HG03432 (cell line): ENCODE measurements around the gene TSPEAR.

Experiments
- ATAC-seq: cut with Tn5 transposase; IDR thresholded peaks from one replicate; pipeline ENCODE4 v1.9.1; 2021; ENCODE audit warnings: mild to moderate bottlenecking, moderate library complexity; ENCODE audit not compliant: unreplicated experiment

Gene TSPEAR

DNA sequence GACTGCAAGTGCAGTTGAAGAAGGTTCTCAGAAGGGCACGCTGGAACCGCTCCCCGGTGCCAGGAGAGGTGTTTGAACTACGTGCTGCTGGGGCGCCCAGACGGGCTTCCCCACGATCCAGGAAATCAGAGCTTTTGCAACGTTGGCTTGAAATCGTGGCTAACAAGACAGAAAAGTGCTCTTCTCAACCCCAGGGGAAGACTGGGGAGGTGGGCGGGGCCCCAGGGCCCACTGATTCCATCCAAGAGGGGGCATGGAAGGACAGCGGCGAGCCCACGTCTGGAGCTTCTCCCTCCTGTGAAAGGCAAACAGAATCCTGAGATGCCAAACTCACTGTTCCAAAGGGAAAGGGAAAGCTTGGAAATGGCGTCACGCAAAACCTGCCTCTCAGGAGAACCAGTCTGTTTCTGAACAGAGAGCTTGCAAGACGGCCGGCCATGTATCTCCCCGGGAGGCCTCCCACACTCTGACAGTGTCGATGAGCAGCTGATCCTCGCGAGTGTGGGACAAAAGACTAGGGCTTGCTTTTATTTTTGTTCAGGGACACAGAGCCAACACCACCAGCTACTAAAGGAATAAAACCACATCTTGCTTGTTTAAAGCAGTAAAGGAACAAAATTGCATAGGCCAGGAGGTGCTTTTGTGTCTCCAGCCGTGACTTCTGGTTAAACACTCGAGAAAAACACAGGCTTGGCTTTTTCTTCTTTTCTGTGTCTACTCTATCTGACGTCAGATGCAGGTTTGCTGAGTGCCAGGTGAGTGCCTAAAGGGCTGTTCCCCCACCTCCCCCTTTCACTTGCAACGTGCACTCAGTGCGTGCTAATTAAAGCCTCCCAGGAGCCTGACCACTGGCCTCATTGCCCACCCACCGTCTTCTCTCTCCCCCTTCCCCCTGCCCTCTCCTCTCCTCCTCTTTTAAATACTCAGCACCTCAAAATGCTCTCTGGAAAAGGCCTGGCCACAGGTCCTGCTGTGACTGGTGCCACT is 214.5 kb downstream of the TSPEAR start:
- ATAC-seq: no peak

- no peak for ATAC-seq
Observed at GRCh38 chr21:44495611-44496563, 215.5 kb downstream of the TSPEAR start.

GRCh38 chr21:44494956-44495355 is 216.4 kb downstream of the TSPEAR start:
- ATAC-seq: no peak

- ATAC-seq: no peak
Observed at GRCh38 chr21:44494418-44494817, 217.0 kb downstream of the TSPEAR start.

DNA sequence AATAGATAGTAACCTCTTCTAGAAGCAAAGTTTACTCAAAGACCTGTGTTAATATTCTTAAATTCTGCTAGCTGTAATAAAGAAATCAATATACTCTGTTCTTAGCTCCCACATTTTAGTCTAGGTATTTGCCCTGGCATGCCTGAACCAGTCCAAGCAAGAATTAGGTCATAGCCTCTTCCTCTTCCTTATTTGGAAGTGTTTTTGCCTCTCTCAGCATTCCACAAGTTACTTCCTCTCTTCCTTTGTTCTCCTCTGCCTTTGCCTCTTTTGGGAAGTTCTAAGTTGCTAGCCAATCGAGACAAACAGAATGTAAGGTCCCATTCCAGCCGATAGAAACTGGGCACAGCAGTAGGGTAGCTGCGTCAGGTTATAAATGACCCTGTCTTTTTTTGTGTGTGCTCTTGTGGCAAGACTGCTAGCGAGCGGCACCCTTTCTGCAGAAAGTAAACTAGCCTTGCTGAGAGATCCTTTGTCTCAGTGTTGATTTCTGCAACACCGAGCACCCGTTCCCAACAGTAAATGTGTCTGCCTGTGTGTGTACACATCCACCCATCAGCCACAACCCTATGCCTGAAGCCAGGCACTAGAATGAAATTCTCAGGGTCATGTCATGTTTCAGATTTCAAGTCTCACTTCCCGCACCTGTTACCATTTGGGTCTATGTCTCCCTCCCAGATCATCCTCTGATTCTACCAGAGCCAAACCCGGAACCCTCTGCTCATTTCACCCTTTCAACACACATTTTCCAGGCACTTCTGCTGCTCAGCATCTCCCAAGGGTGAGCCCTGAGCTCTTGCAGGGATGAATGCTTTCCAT is 218.6 kb downstream of the TSPEAR start:
- ATAC-seq: no peak

GRCh38 chr21:44490816-44491215 is 220.6 kb downstream of the TSPEAR start:
- no peak for ATAC-seq

DNA sequence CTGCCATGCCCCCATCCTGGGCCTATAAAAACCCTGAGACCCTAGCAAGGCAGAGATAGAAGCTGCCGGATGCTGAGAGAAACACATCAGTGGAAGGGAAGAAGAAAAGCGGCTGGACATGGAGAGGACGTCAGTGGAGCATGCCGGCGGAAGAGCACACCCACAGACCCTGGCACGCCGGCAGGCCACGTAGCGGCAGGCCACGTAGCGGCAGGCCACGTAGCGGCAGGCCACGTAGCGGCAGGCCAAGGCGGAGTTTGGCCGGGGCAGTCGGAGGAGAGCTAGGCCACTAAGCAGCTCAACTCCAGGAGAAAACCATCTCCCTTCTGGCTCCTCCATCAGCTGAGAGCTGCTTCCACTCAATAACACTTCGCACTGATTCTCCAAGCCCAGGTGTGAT is 221.0 kb downstream of the TSPEAR start:
- no peak for ATAC-seq

DNA sequence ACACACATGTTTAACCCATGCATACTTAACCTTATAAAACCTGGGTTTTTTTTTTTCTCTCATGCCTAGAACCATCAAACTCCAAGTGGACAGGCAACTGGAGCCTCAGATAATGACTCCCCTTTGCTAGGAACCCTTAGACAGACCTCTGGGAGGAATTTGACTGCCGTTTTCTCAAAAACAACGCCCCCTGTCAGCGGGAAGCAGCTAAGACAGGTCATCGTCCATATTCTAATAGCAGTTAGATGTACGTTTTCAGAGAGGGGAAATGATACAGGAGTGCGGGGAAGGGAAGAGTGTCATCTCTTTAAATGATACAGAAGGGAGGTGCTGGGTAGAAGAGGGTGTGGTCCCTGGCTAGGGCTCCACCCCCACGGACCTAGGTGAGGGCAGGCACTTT is 221.4 kb downstream of the TSPEAR start:
- ATAC-seq: no peak

DNA sequence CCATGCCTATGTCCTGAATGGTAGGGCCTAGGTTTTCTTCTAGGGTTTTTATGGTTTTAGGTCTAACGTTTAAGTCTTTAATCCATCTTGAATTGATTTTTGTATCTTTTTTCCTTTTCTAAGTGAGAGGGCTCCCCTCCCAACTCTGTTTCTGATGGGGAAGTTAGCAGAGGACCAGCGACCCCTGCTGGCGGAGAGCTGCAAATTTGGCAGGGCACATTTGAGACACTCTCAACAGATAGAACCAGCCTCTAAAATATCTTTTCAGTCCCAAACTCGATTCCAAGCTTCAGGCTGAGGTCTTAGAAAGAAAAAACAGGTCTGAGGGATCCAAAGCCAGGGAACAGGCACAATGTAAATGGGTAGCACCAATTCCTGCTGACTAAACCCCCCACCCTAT is 223.5 kb downstream of the TSPEAR start:
- ATAC-seq: no peak

- no peak for ATAC-seq
Observed at GRCh38 chr21:44486302-44486701, 225.1 kb downstream of the TSPEAR start.

DNA sequence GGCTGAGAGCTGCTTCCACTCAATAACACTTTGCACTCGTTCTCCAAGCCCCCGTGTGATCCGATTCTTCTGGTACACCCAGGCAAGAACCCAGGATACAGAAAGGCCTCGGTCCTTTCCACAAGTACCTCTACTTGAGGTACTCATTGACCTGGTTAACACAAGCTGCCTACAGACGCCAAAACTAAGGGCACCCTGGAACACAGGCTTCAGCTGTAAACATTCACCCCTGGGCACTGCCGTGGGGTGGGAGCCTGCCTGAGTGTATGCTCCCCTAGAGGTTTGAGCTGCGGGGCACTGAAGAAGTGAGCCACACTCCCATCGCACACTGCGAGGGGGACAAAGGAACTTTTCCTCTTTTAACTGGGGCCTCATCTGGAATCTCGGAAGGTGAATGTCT is 225.6 kb downstream of the TSPEAR start:
- ATAC-seq: no peak

- no peak for ATAC-seq
Observed at GRCh38 chr21:44485254-44485793, 226.0 kb downstream of the TSPEAR start.

GRCh38 chr21:44484498-44485253 is 226.7 kb downstream of the TSPEAR start:
- no peak for ATAC-seq

DNA sequence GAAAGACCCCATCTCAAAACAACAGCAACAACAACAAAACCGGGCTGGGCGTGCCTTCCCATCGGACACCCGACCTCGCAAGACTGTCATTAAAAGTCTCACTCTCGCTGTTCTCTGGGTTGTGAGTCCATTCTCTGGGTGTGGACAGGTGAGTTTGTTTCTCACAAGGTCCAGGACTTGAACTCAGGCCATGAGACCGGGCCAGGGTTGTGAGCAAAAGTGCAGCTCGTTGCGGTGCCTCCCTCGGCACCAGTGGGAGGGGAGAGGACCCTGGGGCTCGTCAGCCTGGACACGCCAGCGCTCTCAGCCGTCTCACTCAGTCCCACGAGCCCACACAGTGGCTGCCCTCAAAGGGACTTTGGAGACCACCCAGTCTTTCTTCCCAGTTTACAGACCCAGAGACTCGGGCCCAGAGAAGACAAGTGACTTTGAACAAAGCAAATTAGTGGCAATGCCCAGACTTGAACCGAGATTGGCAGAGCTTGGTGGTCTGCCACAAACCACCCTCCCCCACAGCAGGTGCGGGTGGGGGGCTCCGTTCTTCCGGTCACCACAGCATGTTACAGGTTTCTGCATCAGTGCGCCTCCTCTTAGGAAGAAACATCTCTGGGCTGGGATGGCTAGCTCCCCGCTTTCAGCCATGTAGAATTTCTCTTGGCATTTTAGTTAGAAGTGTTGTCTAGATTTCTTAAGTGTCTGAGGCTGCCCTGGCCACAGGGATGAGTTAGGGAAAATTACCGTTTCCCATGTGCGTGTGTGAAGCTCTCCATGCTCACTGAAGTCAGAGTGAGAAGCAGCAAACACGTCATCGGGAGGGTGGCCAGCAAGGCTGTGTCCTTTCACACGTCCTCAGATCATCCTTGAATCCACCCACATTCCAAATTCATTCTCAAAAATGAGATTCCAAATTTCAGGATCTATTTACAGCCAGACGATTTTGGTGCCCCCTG is 227.8 kb downstream of the TSPEAR start:
- ATAC-seq: no peak

DNA sequence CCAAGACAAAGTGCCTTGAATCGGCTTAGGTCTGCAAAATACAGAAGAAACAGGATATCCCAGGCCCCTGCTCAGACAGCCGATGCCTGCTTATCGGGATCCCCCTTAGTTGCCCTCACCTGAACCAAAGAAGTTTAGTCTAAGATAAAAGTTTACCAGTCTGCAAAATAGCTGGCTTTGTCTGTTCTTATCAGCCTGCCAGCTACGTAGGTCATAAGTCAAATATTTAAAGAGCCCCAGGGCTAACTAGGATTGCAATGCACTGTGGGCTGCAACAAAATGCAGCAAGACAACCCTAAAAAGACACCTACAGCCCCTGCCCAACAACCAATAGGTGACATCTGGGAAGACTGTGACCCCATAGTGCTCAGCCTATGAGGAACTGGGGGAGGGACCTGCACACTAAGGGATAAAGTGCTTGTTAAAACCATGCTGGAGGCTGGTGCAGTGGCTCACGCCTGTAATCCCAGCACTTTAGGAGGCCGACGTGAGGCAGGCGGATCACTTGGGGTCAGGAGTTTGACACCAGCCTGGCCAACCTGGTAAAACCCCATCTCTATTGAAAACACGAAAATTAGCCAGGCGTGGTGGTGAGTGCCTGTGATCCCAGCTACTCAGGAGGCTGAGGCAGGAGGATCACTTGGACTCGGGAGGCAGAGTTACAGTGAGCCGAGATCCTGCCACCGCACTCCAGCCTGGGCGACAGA is 228.6 kb downstream of the TSPEAR start:
- ATAC-seq: no peak

GRCh38 chr21:44480200-44481053 is 230.9 kb downstream of the TSPEAR start:
- ATAC-seq: no peak
